ENCODE data around the gene SPATA6. TPM values are rescaled to one million over a fixed set of nuclear protein-coding genes. Genes with fewer than 3 reads are reported as not detected.

The SPATA6 gene
- polyA plus RNA-seq, 12 donors: 8.5 to 14.9 (median 11.7) TPM; not detected in 1

GRCh38 chr1:48261881-48262400 lies 210.1 kb downstream of the SPATA6 start:
- DNase-seq: no peak

- DNase-seq: no peak
Measured at GRCh38 chr1:48258106-48258505, 213.9 kb downstream of the SPATA6 start.

GRCh38 chr1:48254254-48254653 lies 217.8 kb downstream of the SPATA6 start:
- no peak for DNase-seq

- DNase-seq: no peak
Measured at GRCh38 chr1:48251821-48252220, 220.2 kb downstream of the SPATA6 start.

GRCh38 chr1:48251323-48251722 lies 220.7 kb downstream of the SPATA6 start:
- no peak for DNase-seq

GRCh38 chr1:48250572-48250971 lies 221.4 kb downstream of the SPATA6 start:
- no peak for DNase-seq

GRCh38 chr1:48249868-48250267 lies 222.1 kb downstream of the SPATA6 start:
- DNase-seq: no peak

- no peak for DNase-seq
Measured at GRCh38 chr1:48248356-48248755, 223.6 kb downstream of the SPATA6 start.

- DNase-seq: no peak
Measured at GRCh38 chr1:48246727-48247126, 225.3 kb downstream of the SPATA6 start.

Other genes with a start within 250 kb of the SPATA6 start
- gene SLC5A9, start 249.5 kb downstream of the SPATA6 start, polyA plus RNA-seq (ENCODE audit: insufficient read length in 12 of 12): 1 to 10 TPM in 7 of 12 donors, under 1 TPM in 3, not detected in 2; 0.63 to 4.0 (median 1.3) TPM

All from muscle of arm (tissue), 12 donors.